Colon (tissue), 2 donors: ENCODE measurements around the gene DKK3.
"Not testable (repeated sequence)": the region's sequence is repeated elsewhere in the genome, so short reads cannot be mapped to it uniquely, and the experiment has no call there.

Experiments used
- FAIRE-seq: peaks from 2 replicates; lab custom pipeline; 2012; peaks lifted over from hg19 to GRCh38; lab: Jason Lieb, UNC
- donor health status: control.
- donor health status: control.

Gene DKK3

GRCh38 chr11:12007769-12008737 lies at the start of gene DKK3:
Gene DKK3 (minus strand): TSS chr11:12008626. CDS start chr11:12008582, 44 bp downstream.
- FAIRE-seq, result no peak

GRCh38 chr11:12057299-12057980 lies 49.0 kb upstream of the DKK3 start:
- no peak for FAIRE-seq

- no peak for FAIRE-seq
Observed at GRCh38 chr11:12056119-12056518, 47.7 kb upstream of the DKK3 start.

- no peak for FAIRE-seq
Observed at GRCh38 chr11:12053606-12054361, 45.4 kb upstream of the DKK3 start.

- no peak for FAIRE-seq
Observed at GRCh38 chr11:12052676-12053605, 44.5 kb upstream of the DKK3 start.

DNA sequence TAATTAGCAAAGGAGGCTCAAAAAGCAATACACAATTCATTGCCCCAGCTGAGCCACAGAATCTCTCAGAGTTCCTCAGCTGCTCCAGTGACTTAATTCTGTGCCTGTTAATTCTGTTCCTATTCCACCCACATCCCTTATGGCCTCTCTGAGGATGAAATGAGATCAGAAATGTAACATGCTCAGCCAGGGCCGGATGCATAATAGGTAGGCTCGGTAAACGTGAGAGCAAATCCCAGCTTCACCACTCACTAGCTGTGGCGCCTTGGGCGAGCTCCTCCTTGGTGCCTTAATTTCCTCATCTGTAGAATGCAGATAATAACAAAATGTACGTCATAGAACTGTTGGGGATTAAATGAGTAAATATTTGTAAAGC lies 42.8 kb upstream of the DKK3 start:
- no peak for FAIRE-seq

- FAIRE-seq, result no peak
Observed at GRCh38 chr11:12050470-12051286, 42.3 kb upstream of the DKK3 start.

DNA sequence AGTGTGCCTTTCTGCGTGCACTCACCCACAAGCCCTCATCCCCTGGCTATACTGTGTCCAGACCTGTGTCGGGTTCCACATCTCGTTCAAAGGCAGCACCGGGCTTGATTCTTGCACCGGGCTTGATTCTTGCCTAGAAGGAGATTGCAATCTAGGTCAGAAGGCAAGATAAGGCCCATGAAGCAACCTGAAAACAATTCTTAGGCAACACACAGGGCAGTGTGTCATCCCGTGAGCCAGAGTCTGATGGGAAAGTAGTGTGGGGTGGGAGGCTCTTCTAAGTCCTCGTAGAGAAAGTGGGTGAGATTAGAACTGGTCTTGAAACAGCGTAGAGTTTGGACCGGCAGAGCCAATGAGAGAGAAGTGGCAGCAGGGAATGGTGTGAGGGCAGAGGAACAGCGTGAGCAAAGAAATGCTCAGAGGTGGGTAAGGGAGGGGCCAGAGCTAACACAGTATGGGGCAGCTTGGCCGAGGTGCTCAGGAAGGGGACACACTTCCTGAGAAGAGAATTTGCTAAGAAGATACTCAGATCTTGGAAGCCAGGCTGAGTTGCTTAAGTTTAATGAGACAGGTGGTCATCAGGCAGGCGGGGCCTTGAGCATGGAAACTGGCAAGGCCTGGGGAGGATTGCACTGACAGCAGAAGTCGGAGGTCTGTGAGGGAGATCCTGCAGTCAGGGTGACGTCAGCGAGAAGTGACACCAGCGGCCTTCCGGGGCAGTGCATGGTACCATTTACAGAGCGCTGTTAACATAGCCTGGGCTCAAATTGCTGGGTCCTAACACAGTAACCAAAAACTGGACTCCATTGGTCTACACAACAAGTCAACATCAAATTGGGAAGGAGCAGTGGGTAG lies 40.7 kb upstream of the DKK3 start:
- FAIRE-seq, result no peak

DNA sequence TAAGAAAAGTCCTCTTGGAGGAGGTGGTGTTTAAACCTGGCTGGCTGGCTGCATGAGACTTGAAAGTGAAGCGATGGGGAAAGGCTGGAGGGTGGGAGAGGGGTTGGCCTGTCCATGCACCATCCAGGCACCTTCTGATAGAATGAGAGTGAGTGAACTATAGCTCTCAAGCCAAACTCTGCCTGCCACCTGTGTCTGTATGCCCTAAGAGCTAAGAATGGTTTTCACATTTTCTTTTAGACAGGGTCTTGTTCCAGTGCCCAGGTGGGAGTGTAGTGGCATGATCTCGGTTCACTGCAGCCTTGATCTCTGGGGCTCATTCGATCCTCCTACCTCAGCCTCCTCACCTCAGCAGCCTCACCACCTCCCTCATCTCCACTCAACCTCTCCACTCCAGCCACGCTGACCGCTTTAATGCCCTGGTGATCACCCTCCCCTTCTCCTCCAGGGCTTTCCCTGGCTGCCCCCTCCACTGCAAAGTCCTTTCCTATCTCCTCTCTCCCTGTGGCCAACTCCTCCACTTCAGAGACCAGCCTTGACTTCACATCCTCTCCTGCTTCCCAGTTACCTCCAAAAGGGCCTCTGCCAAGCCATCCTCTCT lies 38.3 kb upstream of the DKK3 start:
- no peak for FAIRE-seq

DNA sequence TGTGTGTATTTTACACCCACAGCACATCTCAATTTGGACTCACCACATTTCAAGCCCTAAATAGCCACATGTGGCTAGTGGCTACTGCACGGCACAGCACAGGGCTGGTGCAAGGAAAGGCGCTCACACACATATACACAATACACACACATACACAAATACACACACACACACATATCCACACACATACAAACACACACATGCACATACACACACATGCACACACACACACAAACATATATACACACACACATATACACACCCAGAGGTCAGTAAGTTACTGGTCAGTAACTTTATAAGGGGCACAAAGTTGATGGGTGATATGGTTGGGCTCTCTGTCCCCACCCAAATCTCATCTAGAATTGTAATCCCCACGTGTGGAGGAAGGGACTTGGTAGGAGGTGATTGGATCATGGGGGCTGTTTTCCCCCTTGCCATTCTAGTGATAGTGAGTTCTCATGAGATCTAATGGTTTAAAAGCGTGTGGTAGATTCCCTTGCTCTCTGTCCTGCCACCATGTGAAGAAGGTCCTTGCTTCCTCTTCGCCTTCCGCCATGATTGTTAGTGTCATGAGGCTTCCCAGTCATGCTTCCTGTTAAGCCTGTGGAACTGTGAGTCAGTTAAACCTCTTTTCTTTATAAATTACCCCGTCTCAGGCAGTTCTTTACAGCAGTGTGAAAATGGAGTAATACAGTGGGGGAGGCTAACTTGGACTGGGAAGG lies 37.6 kb upstream of the DKK3 start:
- FAIRE-seq, result no peak

GRCh38 chr11:12044799-12045198 lies 36.4 kb upstream of the DKK3 start:
- FAIRE-seq, result no peak

DNA sequence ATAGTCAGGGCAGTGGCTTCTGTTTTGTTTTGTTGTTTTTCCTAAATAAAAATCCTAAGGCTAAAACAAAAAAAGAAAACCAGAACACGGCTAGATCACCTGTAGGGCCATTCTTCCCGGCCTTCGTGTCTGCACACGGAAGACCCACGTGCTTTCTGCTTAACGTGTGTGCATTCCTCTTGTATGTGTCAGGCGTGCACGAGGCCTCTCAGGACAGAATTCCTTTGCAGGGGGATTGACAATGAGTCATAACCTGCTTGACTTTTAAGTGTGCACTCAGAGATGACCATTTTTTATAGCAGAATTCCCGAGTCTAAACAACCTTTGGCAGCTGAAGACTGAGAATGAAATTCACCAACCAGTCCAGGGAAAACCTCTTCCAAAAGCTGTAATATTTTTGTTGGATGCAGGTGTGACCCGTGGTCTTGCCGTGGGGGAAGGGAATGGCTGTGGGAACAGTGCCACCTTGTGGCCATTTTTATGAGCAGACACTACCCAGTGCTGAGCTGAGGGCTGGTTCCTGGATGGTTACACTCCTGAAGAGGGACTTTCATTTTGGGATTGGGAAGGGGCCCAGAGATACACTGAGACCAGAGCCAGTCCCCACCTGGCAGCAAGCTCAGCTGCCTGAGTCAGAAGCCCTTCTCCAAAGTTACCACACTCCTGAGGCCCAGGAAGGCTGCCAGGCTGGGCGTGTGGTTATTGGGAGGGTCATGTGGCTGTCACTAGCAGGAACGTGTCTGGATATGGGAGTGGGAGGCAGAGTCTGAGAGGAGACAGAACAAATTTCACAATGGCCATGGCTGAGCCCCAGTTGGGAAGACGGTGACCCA lies 35.7 kb upstream of the DKK3 start:
- no peak for FAIRE-seq

GRCh38 chr11:12043221-12043620 lies 34.8 kb upstream of the DKK3 start:
- no peak for FAIRE-seq

DNA sequence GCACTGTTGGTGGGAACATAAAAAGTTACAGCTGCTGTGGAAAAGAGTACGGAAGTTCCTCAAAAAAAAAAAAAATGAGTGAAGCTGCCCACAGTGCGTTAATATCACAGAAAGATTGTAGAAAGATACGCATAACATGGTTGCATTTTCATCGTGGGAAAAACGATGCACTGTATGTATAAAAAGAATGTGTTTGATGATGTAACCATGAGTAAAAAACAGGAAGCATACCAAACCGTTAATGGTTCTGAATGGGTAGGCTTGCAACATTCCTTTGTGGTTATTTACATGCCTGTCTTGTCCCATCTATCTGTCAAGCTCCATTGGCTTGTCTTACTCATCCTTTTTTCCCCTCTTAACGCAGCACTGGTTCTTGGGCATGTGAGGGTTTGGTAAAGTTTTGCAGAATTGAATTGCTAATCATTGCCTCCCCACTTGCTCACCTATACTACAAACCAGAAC lies 33.8 kb upstream of the DKK3 start:
- FAIRE-seq, result no peak

DNA sequence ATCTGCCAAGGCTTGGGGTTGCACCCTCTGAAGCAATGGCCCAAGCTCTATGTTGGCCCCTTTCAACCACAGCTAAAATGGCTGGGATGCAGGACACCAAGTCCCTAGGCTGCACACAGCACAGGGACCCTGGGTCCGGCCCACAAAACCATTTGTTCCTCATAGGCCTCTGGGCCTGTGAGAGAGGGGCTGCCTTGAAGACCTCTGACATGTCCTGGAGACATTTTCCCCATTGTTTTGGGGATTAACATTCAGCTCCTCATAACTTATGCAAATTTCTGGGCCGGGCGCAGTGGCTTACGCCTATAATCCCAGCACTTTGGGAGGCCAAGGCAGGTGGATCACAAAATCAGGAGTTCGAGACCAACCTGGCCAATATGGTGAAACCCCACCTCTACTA lies 32.3 kb upstream of the DKK3 start:
- not testable (repeated sequence) for FAIRE-seq

GRCh38 chr11:12032968-12033367 lies 24.5 kb upstream of the DKK3 start:
- FAIRE-seq, result no peak

- no peak for FAIRE-seq
Observed at GRCh38 chr11:12031856-12032544, 23.6 kb upstream of the DKK3 start.
